Measurements from ENCODE around the gene ALKBH5.

DNA sequence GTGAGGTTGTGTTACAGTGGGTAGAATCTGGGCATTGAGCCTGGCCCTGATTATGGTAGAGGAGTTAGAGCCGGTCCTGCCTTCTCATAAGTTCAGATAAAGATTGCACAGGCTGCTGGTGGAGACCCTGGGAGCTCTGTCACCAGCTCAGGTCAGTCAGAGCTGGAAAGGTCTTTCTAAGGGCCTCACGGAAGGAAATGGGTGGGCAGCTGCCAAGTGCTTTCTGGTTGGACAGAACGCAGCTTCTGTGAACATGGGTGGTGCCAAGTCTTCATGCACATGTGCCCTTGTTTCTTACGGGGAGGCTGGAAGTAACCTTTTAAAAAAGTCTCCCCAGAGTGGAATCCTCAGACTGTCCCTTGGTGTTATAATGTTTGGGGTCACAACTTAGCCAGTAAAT, 14.9 kb downstream of the ALKBH5 start:
- TF ChIP-seq CTCF (conservative IDR thresholded peaks at IDR 0.05; ENCODE audit: low read depth in 2 of 2) (no peak), REST (IDR thresholded peaks at IDR 0.05; ENCODE audit: unreplicated experiment) (no peak)

Data from GM23338 (cell line).